GM21576 (cell line): ENCODE measurements around the gene ZNF626.
A peak's percentile ranks its signal among the peaks of the same experiment; 100 is the strongest.
"Not testable (repeated sequence)": the region's sequence is repeated elsewhere in the genome, so short reads cannot be mapped to it uniquely, and the experiment has no call there.

Source experiments
- ATAC-seq: cut with Tn5 transposase; IDR thresholded peaks from one replicate; pipeline ENCODE4 v1.9.1; 2021; ENCODE audit warnings: mild to moderate bottlenecking, moderate library complexity; ENCODE audit not compliant: unreplicated experiment

Gene ZNF626

GRCh38 chr19:20661150-20661819, at the start of gene ZNF626:
Gene ZNF626 (minus strand): TSS chr19:20661571. CDS start chr19:20661446, 125 bp downstream.
- peak; percentile 94 for ATAC-seq

DNA sequence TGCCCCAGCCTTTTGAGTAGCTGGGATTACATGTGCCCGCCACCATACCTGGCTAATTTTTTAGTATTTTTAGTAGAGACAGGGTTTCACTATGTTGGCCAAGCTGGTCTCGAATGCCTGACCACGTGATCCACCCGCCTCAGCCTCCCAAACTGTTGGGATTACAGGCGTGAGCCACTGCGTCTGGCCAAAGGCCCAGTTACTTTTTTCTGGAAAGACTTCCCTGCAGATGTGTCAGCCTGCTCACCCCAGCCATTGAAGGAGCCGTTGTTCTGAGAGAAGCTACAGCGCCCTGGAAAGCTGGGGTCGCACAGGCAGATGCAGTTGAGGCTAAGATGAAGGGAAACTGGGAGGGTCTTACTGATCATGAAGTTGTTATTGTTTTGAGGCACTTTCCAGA, 7.9 kb upstream of the ZNF626 start:
- no peak for ATAC-seq

DNA sequence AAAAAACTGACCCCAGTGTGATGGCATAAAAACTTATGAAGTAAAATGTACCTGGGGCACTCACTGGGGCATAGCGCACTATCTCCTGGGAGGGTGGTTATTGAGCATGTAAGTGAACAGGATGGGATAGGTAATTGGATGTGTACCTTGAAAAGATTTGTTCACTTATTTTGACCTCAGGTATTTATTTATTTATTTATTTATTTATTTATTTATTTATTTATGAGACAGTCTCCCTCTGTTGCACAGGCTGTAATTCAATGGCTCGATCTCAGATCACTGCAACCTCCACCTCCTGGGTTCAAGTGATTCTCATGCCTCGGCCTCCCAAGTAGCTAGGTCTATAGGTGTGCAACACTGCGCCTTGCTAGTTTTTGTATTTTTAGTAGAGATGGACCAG, 5.9 kb upstream of the ZNF626 start:
- no peak for ATAC-seq

DNA sequence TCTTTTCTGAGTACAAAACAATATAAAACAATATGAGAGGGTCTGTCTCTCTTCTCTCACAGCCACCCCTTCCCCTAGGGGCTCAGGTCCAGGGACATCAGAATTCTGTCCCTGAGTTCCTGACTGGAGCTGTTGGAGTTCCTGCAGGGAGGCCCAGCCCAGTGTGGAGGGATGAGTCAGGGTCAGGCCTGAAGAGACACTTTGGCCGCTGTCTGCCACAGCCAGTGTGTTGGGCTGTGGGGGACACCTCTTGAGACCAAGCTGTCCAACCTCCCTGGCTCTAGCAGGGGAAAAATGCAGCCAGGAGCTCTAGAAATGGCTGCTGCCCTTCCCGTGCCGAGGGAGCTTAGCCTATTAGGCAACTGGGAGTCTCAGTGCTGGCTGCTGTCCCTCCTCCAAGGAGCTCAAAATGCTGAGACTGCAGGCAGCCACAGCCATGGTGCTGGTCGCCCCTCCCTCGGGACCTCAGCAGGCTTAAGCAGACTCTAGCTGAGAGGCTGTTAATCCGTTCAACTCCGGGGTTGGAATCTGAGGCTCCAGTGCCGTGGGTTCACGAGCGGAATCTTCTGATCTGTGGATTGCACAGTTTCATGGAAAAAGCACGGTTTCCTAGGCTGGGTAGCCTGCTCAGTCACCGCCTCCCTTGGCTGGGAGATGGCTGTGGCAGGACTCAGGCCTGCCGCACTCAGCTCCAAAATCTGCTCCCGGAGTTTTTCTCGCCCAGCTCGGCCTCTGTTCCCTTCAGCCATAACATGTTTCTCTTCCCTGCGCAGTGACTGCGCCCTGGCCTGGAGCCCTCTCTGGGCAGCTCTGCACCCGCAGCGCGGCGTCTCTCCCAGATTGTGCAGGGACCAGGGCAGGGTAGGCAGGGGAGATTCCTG, 3.8 kb upstream of the ZNF626 start:
- no peak for ATAC-seq

DNA sequence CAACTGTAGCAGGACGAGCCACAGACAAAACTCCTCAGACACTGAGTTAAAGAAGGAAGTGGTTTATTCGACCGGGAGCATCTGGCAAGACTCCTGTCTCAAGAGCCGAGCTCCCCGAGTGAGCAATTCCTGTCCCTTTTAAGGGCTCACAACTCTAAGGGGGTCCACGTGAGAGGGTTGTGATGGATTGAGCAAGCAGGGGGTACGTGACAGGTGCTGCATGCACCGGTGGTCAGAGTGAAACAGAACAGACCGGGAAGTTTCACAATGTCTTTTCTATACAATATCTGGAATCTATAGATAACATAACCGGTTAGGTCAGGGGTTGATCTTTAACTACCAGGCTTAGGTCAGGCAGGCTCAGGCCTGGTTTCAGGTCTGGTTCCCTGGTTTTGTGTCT, 3.1 kb upstream of the ZNF626 start:
- not testable (repeated sequence) for ATAC-seq

- no peak for ATAC-seq
Observed at GRCh38 chr19:20662421-20663105, 1.2 kb upstream of the ZNF626 start.

GRCh38 chr19:20660473-20661140, 764 bp downstream of the ZNF626 start:
- ATAC-seq = no peak

DNA sequence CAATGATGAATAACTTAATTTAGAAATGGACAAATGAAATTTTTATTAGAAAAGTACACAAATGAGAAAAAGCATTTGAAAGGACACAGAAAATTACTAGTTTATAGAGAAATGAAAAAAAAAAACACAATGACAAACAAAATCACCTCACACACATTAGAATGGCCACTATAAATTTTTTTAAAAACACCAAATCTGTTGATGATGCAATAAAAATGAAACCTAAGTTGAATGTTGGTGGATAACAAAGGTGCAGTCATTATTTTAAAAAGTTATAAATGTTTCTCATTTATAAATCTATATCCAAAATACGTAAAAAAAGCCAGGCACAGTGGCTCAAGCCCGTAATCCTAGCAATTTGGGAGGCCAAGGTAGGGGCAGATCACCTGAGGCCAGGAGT, 20.8 kb downstream of the ZNF626 start:
- no peak for ATAC-seq

DNA sequence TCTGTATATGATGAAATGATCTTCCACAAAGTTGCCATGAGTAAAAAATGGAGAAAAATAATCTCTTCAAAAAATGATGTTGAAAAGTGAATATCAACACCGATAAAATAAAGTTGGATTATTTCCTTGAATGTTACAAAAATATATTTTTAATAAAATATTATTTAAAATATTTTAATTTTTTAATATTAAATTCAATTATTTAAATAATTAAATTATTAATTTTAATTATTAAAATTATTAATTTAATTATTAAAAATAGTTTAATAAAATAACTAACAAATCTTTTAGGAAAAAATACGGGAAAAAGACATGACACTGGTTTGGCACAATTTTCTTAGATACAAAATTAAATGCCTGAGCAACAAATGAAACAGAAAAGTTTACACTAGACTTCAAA, 21.3 kb downstream of the ZNF626 start:
- ATAC-seq = no peak

DNA sequence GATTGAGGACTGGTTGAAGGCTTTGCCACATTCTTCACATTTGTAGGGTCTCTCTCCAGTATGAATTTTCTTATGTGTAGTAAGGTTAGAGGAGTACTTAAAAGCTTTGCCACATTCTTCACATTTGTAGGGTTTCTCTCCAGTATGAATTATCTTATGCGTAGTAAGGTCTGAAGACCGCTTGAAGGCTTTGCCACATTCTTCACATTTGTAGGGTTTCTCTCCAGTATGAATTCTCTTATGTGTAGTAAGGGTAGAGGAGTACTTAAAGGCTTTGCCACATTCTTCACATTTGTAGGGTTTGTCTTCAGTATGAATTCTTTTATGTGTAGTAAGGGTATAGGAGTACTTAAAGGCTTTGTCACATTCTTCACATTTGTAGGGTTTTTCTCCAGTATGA, 36.8 kb downstream of the ZNF626 start:
- ATAC-seq = not testable (repeated sequence)

GRCh38 chr19:20616071-20616470, 45.3 kb downstream of the ZNF626 start:
- no peak for ATAC-seq

DNA sequence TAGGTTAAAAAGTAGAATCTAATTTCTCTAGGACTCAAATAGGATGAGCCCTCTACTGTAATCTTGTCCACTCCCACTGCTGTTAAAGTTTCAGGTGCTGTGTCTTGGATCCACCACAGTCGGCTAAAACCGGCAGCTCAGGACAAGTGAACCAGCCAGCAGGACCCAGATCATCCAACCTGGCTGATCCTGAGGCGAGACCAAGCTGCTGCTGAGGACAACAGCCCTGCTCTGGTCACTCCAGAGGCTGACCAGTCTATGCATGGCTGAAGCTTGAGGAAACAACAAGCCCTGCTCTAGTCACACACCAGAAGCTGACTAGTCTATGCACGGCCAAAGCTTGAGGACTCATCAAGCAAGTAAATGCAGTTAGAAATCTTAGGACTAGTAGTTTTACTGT, 46.4 kb downstream of the ZNF626 start:
- not testable (repeated sequence) for ATAC-seq

- no peak for ATAC-seq
Observed at GRCh38 chr19:20612711-20613316, 48.6 kb downstream of the ZNF626 start.

DNA sequence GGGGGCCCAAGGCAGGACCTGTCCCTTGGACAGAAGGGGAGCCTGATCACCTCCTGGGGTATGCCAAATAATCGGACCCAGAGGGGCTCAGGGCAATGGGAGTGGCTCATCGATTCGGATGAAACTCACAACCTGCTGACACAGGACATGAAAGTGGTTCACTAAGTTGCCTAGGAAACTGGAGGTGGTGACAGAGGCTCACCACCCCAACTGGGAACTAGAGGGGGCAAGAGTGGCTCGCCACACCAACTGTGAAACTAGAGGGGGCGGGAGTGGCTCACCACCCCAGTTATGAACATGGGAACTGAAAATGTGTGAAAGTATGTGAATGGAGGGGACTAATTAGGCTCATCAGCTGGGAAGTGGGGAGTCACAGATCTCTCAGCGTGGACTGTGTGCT, 49.5 kb downstream of the ZNF626 start:
- ATAC-seq = no peak

- ATAC-seq = no peak
Observed at GRCh38 chr19:20607943-20608342, 53.4 kb downstream of the ZNF626 start.
